OCI-LY1 (cell line): ENCODE results near the gene ANKRD55.

Source experiments
- H2AFZ ChIP-seq: fragments of 200-600 bp; sonication (generic), shearing (Covaris generic); 2 replicates; pipeline ENCODE4 v1.6.0; 2014; ENCODE audit warnings: antibody characterized with exemption, mild to moderate bottlenecking, low read length
- H3F3A ChIP-seq: fragments of 200-600 bp; sonication (generic), shearing (Covaris generic); 2 replicates; pipeline ENCODE4 v1.6.0; 2014; ENCODE audit warnings: mild to moderate bottlenecking, antibody characterized with exemption, low read length, moderate library complexity; ENCODE audit not compliant: insufficient read depth
- H3K27ac ChIP-seq: fragments of 200-600 bp; sonication (generic); 2 replicates; pipeline ENCODE4 v1.5.1; 2014; ENCODE audit warnings: low read length, mixed run types, mild to moderate bottlenecking, low read depth; ENCODE audit not compliant: poor library complexity, severe bottlenecking
- H3K27me3 ChIP-seq: fragments of 200-600 bp; sonication (generic); 2 replicates; pipeline ENCODE4 v1.6.0; 2014; ENCODE audit warnings: antibody characterized with exemption, mild to moderate bottlenecking, low read length, moderate library complexity; ENCODE audit not compliant: insufficient read depth
- H3K36me3 ChIP-seq: fragments of 200-600 bp; sonication (generic); 2 replicates; pipeline ENCODE4 v1.6.1; 2014; ENCODE audit warnings: mild to moderate bottlenecking, antibody characterized with exemption, low read length, moderate library complexity, mixed read lengths; ENCODE audit not compliant: insufficient read depth
- H3K4me1 ChIP-seq: fragments of 200-600 bp; sonication (generic); 2 replicates; pipeline ENCODE4 v1.5.1; 2014; ENCODE audit warnings: mild to moderate bottlenecking, low read length, moderate library complexity; ENCODE audit not compliant: insufficient read depth, severe bottlenecking
- H3K4me2 ChIP-seq: fragments of 200-600 bp; sonication (generic), shearing (Covaris generic); 2 replicates; pipeline ENCODE4 v1.6.1; 2014; ENCODE audit warnings: low read length
- H3K4me3 ChIP-seq: fragments of 200-600 bp; sonication (generic); 2 replicates; pipeline ENCODE4 v1.5.1; 2014; ENCODE audit warnings: low read length, low read depth, mild to moderate bottlenecking, mixed read lengths; ENCODE audit not compliant: poor library complexity, severe bottlenecking
- H3K79me2 ChIP-seq: fragments of 200-600 bp; shearing (Covaris generic); 2 replicates; pipeline ENCODE4 v1.6.1; 2016; ENCODE audit warnings: mixed run types, low read length, mixed read lengths; ENCODE audit not compliant: insufficient read depth
- H3K9ac ChIP-seq: fragments of 200-600 bp; sonication (generic), shearing (Covaris generic); 2 replicates; pipeline ENCODE4 v1.6.1; 2014; ENCODE audit warnings: mild to moderate bottlenecking, low read length, mixed read lengths
- H3K9me2 ChIP-seq: fragments of 200-600 bp; sonication (generic), shearing (Covaris generic); 2 replicates; pipeline ENCODE4 v1.6.1; 2014; ENCODE audit warnings: low read depth, mild to moderate bottlenecking, low read length, mixed read lengths
- H3K9me3 ChIP-seq: fragments of 200-600 bp; shearing (Covaris generic); 2 replicates; pipeline ENCODE4 v1.6.1; 2014; ENCODE audit warnings: low read length, mixed read lengths
- H4K20me1 ChIP-seq: fragments of 200-600 bp; sonication (generic), shearing (Covaris generic); 2 replicates; pipeline ENCODE4 v1.6.0; 2016; ENCODE audit warnings: mild to moderate bottlenecking, low read length; ENCODE audit not compliant: insufficient read depth
- EZH2 ChIP-seq: fragments of 200-600 bp; sonication (generic), shearing (Covaris generic); IDR thresholded peaks from 2 replicates; pipeline ENCODE4 v1.8.0; 2017; ENCODE audit warnings: borderline replicate concordance, mixed run types, mild to moderate bottlenecking, antibody characterized with exemption, low read length, moderate library complexity, mixed read lengths
- TF ChIP-seq, protein P1 (sequence below): fragments of 200-600 bp; sonication (generic), shearing (Covaris generic); IDR thresholded peaks from 2 replicates; pipeline ENCODE4 v1.5.1; 2017; ENCODE audit warnings: mild to moderate bottlenecking, antibody characterized with exemption, low read length, moderate library complexity, mixed read lengths

ANKRD55 gene

DNA sequence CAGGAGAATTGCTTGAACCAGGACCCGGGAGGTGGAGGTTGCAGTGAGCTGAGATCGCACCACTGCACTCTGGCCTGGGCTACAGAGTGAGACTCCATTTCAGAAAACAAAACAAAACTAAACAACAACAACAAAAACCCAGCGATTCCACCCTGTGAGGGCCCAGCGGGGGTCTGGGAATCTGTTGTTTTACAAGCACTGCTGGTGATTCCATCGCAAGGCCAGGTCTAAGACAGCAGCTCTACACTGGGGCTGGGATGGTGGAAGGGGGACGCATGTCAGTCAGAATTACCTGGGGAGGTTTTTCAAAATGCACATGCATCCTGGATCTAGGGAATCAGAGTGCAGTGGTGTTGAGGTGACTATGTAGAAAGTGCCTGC, 90.9 kb downstream of the ANKRD55 start:
- H3F3A ChIP-seq, result no peaks in the 10 kb centered on the region
- no peaks in the 10 kb centered on the region for H3K9me2 ChIP-seq
- H3K79me2 ChIP-seq, result no peaks in the 10 kb centered on the region
- H4K20me1 ChIP-seq, result no peaks in the 10 kb centered on the region
- H3K27me3 ChIP-seq, result no peaks in the 10 kb centered on the region
- H3K9me3 ChIP-seq, result no peaks in the 10 kb centered on the region
- H3K4me1 ChIP-seq, result no peaks in the 10 kb centered on the region
- H3K4me3 ChIP-seq, result no peak overlapping the region
- no peaks in the 10 kb centered on the region for H3K36me3 ChIP-seq
- H3K4me2 ChIP-seq, result no peak overlapping the region
- no peak overlapping the region for H3K9ac ChIP-seq
- no peak overlapping the region for H2AFZ ChIP-seq
- TF ChIP-seq, protein P1, sequence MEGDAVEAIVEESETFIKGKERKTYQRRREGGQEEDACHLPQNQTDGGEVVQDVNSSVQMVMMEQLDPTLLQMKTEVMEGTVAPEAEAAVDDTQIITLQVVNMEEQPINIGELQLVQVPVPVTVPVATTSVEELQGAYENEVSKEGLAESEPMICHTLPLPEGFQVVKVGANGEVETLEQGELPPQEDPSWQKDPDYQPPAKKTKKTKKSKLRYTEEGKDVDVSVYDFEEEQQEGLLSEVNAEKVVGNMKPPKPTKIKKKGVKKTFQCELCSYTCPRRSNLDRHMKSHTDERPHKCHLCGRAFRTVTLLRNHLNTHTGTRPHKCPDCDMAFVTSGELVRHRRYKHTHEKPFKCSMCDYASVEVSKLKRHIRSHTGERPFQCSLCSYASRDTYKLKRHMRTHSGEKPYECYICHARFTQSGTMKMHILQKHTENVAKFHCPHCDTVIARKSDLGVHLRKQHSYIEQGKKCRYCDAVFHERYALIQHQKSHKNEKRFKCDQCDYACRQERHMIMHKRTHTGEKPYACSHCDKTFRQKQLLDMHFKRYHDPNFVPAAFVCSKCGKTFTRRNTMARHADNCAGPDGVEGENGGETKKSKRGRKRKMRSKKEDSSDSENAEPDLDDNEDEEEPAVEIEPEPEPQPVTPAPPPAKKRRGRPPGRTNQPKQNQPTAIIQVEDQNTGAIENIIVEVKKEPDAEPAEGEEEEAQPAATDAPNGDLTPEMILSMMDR, result no peak
- TF ChIP-seq EZH2, result no peak
- H3K27ac ChIP-seq, result no peak overlapping the region

DNA sequence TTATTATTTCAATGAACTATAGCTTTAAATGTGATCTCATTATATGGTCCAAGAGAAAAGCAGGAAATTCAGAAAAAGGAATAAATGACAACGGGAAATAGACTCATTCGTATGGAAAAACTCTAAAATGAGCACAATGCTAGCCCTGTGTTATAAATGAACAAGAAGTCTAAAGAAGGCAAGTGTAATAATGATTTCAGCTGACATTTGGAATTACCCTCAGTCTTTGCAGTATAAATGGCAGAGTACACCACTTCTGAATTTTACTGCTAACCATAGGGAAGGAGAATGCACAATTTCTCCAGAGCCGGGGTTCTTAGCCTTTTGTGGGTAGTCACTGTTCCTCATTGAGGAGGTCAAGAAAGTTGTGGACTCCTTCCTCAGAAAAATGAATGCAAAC, 93.1 kb downstream of the ANKRD55 start:
- H3K27me3 ChIP-seq, result no peaks in the 10 kb centered on the region
- no peaks in the 10 kb centered on the region for H3K36me3 ChIP-seq
- H3K4me1 ChIP-seq, result no peaks in the 10 kb centered on the region
- H3F3A ChIP-seq, result no peaks in the 10 kb centered on the region
- H3K9me3 ChIP-seq, result no peaks in the 10 kb centered on the region
- no peak overlapping the region for H3K4me2 ChIP-seq
- H3K9ac ChIP-seq, result no peak overlapping the region
- no peak overlapping the region for H2AFZ ChIP-seq
- no peaks in the 10 kb centered on the region for H3K79me2 ChIP-seq
- no peak overlapping the region for H3K4me3 ChIP-seq
- no peaks in the 10 kb centered on the region for H3K9me2 ChIP-seq
- H3K27ac ChIP-seq, result no peak overlapping the region
- no peak for TF ChIP-seq EZH2
- TF ChIP-seq, protein P1, result no peak
- no peaks in the 10 kb centered on the region for H4K20me1 ChIP-seq

GRCh38 chr5:56130664-56131063, 102.5 kb downstream of the ANKRD55 start:
- H3K4me1 ChIP-seq, result no peaks in the 10 kb centered on the region
- H3K36me3 ChIP-seq, result no peaks in the 10 kb centered on the region
- H2AFZ ChIP-seq, result no peak overlapping the region
- H3K27ac ChIP-seq, result no peak overlapping the region
- H3F3A ChIP-seq, result no peaks in the 10 kb centered on the region
- H3K9ac ChIP-seq, result no peak overlapping the region
- no peak overlapping the region for H3K4me3 ChIP-seq
- no peaks in the 10 kb centered on the region for H3K9me2 ChIP-seq
- no peaks in the 10 kb centered on the region for H4K20me1 ChIP-seq
- TF ChIP-seq, protein P1, result no peak
- TF ChIP-seq EZH2, result no peak
- no peaks in the 10 kb centered on the region for H3K79me2 ChIP-seq
- H3K4me2 ChIP-seq, result no peak overlapping the region
- H3K9me3 ChIP-seq, result no peaks in the 10 kb centered on the region
- no peaks in the 10 kb centered on the region for H3K27me3 ChIP-seq
